Activated CD4-positive, CD25-positive, alpha-beta regulatory T cell (primary cell): ENCODE results near the gene RNASEH1.
"Not testable (repeated sequence)": the region's sequence is repeated elsewhere in the genome, so short reads cannot be mapped to it uniquely, and the experiment has no call there.

ENCODE experiments used
- DNase-seq, 4 experiments: peaks; one replicate each; lab custom pipeline; 2025; lab: John Stamatoyannopoulos, UW

RNASEH1 gene

DNA sequence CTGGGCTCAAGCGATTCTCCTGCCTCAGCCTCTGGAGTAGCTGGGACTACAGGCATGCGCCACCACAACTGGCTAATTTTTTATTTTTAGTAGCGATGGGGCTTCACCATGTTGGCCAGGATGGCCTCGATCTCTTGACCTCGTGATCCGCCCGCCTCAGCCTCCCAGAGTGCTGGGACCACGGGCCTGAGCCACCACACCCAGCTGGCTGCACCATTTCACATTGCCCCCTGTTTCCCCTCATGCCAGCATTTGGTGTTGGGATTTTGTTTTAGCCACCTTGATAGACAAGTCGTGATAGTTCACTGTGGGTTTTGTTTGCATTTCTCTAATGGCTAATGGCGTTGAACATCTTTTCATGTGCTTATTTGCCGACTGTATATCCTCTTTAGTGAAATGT is 31.0 kb upstream of the RNASEH1 start:
- DNase-seq, result no peak

DNA sequence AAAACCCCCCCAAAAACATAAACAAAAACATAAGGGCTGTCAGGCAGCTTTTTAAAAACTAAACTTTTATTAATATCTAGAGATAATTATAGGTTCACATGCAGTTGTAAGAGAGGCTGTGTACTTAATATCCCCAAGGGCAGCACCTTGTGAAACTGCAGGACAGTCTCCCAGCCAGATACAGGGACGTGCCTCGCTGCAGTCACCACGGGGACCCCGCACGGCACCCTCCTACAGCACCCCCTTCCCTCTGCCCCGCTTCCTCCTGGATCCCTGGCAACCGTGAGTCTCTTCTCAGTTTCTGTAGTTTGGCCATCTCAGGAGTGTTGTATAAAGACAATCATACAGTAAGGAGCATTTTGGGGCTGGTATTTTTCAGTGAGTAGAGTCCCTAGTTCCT is 30.0 kb upstream of the RNASEH1 start:
- DNase-seq, result no peak

DNA sequence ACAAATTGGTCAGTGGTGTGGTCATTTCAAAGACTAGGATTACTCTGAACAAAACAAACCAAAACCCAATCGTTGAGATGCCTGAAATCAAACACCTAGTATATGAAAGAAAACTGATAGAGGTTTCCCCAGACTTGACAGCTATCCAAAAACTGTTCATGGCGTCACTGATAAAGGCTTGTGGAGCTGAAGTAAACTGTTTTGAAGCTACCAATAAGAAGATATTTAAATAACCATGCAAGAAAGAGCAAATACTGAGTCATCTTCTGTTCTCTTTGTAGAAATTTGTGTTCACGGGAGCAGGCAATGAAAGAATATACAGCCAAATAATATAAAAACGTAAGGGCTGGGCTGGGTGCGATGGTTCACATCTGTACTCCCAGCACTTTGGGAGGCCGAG is 29.3 kb upstream of the RNASEH1 start:
- no peak for DNase-seq

DNA sequence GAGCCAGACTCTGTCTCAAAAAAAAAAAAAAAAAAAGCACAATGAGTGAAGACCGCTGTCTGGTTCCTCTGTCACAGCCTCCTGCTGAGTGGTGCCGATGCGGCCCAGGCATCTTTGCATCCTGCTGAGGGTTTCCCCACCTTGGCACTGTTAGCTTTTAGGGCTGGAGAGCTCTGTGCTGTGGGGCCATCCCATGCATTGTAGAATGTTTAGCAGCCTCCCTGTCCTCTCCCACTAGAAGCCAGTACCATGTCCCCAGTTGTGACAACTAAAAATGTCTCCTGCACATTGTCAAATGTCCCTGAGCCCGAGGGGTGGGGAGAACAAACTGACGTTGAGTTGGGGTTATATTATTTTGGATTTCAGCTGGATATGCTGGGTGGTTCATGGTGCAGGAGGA is 28.9 kb upstream of the RNASEH1 start:
- DNase-seq, result no peak

DNA sequence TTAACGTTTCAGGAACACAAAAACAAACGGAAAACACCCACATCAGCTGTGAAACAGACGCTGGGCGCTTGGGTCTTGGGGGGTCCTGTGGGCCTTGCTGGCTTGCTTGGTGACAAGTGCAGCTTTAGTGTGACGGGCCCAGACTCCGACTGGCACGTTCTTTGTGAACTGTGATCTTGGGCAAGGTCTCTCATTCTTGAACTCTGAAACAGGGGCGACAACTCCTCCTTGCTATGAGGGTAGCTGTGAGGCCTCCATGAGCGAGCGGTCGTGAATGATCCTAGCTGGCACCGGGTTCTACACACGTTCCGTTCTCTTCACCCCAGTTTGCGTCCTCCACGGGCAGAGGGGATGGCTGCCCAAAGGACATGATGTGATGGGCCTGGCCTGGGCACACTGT is 28.1 kb upstream of the RNASEH1 start:
- DNase-seq, result no peak

DNA sequence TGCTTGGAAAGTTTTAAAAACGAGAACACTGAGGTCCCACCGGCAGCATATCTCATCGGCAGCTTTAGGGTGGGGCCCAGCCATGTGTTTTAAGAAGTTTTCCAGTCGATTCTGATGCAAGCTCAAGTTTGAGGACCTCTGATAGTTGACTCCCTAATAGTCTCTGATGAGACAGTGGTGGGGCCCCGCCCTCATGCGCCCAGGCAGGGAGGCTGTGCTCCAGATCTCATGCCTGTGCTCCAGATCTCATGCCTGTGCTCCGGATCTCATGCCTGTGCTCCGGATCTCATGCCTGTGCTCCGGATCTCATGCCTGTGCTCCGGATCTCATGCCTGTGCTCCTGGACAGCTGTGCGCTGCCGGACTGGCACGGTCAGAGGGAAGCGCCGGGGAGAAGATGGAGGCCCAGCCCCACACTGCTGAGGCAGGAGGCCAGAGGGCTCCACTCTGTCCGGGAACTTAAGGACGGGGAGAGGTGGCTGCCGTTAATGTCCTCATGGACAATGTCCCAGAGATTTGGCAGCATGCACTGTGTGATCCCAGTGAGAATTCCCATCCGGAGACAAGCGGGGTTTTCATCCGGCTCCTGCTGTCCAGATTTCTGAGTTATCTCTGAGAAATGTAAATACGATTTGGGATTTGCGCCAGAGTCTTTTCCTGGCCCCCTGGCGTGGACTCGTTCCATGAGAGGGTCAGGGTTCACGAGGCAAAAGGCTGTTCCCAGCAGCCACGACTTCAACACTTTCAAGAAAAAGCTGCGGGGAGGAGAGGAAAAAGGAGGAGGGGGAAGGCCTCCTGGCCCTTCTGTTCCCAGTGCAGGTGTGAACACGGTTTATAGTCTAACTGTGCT is 27.4 kb upstream of the RNASEH1 start:
- no peak for DNase-seq

DNA sequence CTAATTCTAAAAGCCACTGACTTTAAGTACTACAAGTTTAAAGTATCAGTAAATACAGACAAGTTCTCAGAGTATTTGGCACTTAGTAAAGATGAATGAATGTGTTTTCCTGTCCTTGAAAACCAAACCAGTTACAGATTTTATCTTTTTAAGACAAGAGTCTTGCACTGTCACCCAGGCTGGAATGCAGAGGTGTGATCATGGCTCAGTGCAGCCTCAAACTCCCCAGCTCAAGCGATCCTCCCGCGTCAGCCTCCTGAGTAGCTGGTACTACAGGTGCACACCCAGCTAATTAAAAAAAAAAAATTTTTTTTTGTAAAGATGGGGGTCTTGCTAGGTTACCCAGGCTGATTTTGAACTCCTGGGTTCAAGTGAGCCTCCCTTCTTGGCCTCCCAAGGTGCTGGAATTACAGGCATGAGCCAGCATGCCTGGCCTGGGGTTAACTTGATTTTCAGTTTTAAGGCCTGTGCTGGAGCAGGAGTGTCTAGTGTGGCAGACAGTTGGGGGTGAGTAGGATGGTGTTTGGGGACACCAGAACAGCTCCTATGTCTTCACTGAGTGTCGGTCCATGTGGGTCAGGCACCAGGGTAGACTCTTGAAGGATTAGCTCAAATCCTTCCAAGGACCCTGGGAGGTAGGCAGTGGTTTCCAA is 26.6 kb upstream of the RNASEH1 start:
- DNase-seq, result no peak

DNA sequence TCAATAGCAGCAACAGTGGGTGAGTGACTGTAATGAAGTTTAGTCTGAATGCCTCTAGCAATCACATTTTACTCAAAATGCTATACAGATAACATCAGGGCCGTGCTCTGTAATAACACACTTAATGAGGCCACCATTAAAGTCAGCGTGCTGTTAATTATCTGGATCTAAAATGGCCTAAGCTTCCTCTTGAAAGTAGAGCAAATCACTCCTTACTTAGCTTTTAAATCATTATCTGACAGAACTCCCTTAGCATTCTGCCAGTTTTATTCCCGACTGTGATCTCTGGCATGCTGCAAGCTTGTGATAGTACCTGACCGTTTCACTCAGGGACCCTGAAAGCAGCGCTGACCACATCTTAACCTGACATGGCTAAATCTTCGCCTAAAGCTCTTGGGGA is 25.9 kb upstream of the RNASEH1 start:
- no peak for DNase-seq

DNA sequence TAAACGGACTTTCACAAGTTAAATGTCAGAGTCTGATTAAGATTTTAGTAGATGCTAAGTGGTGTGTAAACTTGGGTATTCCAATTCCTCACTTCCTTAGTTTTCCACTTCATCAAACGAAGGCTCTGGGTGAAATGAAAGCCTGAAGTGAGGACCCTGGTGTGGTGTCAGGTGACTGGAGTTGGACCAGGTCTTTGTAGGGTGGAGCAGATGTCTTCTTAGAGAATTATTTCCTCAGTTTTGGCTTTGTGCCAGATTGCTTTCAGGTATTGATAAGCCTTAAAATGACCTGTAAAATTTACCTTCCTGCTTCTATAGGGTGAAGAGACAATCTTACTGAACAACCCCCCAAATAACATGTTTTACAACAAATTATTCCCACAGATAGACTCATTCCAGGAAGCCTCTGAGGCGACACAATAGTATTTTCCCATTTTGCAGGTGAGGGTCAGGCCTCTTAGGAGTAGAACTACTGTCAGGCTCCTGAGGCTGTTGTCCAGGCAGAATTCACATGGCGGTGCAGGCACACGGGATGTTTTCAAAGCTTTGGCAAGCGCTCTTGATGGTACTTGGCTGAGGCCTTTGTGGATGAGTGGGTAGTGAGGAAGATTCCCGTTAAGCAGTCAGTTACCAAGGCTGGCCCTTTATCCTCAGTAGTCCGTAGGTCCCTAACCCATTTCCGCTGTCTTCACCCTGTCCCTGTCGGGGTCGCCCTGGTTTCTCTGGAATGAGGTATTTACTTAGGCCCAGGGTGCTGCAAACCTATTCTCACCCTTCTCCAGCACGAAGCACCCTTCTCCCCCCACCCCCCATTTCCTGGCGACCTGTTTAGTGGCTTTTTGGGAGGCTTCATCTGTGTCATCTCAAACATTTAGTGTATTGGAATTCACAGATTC is 23.5 kb upstream of the RNASEH1 start:
- DNase-seq, result no peak

DNA sequence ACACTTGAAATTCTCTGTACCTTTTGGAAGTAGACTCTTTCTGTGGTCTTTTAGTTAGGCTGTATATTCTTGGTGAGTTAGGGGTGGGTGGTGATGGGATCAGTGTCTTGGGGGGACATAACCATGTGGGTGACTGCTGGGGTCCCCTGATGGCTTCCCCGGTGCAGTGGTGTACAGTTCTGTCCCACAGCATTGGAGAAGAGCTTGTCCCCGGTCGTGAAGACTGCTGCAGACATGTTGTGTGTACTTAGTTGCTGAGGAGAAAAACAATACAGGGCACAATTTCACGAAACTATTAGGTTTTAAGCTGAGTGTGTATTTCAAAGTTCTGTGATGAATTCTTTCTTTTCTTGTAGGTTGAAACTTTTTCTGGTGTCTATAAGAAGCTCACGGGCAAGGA is 22.3 kb upstream of the RNASEH1 start:
- no peak for DNase-seq

DNA sequence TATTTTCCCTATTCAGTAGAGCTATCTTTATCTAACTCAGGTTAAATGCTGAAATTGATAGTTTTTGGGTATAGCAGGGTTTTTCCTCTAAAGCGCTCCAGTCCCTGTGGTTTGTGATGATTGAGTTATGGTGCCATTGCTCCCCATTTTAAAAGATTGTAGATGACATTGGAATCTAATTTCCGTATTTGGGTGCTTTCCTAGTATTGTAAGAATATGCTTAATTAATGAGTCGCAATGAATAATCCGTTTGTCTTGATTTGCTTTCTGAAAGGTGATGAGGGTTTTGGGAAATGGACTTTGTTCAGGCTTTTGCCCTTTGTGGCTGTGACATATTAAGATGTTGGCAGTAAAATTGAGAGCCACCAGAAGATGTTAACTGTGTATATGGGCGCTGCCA is 20.9 kb upstream of the RNASEH1 start:
- DNase-seq, result no peak

DNA sequence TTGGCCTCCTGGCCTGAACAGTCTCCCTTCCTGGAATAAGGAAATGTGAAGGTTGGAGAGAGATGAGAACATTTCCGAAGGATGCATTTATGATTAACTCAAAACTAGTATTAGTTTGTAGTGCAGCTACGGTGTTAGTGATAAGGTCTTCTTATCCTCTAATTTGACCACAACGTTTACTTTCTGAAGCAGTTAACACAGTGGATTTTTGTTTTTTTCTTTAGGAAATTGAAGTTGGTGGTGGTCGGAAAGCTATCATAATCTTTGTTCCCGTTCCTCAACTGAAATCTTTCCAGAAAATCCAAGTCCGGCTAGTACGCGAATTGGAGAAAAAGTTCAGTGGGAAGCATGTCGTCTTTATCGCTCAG is 18.1 kb upstream of the RNASEH1 start:
- not testable (repeated sequence) for DNase-seq

DNA sequence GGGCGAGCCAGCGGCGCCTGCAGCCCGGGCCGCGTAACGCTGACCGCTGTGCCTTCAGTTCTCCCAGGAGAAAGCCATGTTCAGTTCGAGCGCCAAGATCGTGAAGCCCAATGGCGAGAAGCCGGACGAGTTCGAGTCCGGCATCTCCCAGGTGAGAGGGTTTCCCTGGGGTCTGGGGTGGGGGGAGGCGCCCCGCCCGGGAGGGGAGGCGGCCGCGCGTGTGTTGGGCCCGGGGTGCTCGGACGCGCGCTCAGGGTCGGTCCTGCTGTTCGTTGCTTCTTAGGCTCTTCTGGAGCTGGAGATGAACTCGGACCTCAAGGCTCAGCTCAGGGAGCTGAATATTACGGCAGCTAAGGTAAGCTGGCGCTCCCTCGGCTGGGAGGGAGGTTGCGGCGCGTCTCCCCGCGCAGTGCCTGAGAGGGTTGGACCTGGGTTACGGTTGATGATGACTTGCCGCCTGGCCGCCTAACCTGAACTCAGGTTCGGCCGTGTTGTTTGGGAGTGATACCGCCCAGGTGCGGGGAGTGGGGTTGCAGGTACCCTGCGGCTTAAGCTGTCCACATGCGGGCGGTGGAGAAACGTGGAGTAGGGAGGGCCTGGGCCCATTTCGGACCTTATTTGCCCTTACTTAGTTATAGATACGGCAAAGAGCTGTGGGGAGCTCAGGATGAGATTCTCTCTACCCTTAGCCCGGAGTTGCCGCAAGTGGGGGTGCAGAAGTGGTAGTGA is 17.6 kb upstream of the RNASEH1 start:
- DNase-seq, result peak in 2 of 4 experiments; percentile 25 to 28

DNA sequence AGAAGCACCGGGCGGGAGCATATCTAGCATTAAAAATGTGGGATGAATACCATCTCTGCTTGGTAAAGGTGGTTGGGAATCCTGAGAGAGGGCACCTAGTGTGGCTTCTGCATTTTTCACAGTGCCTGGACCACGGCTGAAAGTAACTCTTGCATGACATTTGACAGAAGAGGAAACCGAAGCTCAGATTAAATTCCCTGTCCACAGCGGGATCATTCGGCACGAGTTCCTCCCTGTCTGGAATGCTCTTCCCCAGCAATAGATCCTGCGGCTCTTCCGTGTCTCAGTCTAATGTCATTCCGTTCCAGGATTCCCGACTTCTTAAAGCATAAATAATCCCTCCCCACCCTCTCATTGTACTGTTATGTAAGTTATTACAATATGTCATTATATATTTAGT is 16.0 kb upstream of the RNASEH1 start:
- DNase-seq, result no peak

DNA sequence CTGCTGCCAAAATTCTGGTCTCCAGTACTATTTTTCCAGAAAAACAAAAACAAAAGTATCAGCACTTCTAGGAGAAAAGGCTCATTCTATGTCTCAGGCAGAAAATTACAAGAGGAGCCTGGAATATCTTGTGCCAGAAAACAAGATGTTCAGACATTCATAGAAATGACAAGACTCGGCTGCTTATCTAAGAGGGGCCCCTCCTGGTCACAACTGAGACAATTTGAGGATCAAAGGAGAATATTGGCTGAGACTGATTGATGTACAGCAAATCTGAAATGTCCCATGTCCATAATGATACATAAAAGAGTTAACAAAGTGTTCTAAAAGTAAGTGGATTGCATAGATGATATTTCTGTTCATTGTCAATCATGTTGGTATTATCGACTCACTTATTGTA is 14.5 kb upstream of the RNASEH1 start:
- DNase-seq, result no peak

DNA sequence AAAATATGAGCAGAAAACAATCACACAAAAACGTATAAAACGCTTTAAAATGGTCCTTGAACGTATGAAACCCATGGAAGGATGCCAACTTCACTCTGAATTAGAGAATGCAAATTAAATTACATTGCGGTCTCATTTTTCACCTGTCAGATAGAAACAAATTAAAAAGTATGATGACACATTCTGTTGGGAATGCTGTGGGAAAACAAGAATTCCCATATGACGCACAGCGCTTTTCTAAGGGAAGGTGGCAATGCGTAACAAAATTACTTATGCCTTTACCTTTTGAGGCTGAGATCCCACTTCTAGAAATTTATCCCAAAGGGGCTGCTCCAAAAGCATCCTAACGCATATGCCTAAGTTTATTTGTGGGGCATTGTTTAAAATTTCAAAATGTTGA is 13.2 kb upstream of the RNASEH1 start:
- DNase-seq, result no peak

DNA sequence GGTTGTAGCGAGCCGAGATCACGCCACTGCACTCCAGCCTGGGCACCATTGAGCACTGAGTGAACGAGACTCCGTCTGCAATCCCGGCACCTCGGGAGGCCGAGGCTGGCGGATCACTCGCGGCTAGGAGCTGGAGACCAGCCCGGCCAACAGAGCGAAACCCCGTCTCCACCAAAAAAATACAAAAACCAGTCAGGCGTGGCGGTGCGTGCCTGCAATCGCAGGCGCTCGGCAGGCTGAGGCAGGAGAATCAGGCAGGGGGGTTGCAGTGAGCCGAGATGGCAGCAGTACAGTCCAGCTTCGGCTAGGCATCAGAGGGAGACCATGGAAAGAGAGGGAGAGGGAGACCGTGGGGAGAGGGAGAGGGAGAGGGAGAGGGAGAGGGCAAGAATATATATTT is 11.5 kb upstream of the RNASEH1 start:
- not testable (repeated sequence) for DNase-seq

DNA sequence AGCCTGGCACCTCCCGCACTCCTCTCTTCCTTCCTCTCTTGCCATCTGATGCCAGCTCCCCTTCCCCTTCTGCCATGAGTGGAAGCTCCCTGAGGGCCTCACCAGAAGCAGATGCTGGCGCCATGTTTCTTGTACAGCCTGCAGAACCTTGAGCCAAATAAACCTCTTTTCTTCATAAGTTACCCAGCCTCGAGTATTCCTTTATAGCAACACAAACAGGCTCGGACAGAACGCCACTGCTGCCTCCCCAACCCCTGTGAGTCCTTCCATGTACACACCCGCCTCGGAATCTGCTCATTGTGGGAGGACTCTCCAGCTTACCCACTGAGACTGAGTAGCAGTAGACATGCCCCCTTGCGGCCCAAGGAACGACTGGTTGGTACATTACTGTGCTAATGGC is 8.7 kb upstream of the RNASEH1 start:
- DNase-seq, result no peak

DNA sequence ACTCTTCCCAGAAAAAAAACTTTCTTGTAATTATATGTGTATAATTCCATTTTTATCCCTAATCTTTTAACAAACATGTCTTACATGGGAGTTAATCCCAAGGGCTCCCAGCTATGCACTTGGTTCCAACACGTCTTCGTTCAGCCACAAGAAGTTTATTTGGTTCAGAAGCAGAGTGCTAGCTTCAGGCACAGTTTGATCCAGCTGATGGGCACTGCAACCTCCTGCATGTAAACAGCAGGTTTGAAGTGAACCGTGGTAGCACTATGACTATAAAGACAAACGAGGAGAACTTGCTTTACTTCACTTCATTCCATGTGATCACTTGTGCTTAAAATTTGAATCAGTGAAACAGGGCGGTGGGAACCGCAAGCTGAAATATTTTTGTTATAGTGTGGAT is 7.0 kb upstream of the RNASEH1 start:
- DNase-seq, result no peak

DNA sequence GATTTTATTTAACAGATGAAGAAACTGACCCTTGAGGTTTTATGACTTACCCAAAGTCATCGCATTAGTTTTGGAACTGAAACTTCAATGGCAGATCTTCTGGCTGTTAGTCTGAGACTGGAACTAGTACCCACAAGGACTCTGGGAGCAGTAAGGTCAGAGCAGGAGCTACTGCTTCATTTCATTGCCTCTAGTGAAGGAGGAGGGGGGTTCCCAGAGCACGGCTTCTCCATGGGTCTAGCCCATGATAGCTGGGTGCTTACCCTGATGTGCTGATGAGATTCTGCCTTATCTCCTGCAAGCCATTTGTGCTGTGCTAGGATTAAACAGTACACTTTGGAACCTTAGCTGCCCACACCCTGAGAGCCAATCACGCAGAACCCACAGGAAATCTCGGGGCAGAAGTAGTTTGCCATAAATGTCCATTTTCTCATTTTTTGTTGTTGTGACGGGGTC is 5.4 kb upstream of the RNASEH1 start:
- no peak for DNase-seq

DNA sequence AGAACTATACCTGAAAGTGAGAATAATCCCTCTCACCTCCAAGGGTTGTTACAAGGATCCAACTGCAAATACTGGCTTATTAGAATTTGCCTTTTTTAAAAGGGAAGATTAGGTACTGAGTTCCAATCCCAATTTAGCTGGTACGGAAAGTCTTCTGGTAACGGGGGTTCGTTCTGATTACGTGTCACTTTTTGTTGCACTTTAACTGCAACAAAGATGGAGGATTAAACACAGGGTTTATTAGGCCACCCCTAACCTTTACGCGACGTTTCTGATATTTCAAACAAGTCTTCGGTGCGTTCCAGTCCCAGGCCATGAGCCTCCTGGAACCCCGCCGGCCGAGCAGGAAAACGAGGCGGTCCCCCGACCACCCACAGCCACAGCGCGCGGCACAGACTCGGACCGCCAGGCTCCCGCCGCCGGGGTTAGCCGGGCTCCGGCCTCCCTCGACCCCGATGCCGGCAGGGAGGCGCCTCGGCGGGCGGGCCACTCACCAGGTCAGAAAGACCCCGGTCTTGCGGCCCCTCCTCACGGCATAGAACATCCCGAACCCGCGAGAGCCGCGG is 411 bp downstream of the RNASEH1 start:
- no peak for DNase-seq

DNA sequence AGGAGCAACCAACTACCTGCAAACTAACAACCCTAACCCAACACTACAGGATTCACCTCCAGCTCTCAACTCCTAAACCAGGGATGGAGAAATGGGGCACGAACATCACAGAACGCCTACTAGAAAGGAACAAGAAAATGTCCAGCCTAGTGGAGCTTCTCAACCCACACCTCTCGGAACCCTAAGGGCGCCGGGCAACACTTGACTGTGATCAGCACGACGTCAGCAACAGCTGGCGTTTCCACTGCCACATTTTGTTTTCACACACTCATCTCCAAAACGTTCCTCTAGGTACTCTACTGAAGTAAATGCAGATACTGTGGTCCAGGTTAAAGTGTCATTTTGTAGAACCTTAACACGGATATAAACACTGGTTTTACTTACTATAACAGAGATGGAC is 4.2 kb downstream of the RNASEH1 start:
- no peak for DNase-seq
